OCI-LY1 (cell line): ENCODE data around the gene IL1RAPL2.

Experiments used
- H2AFZ ChIP-seq: fragments of 200-600 bp; sonication (generic), shearing (Covaris generic); 2 replicates; pipeline ENCODE4 v1.6.0; 2014; ENCODE audit warnings: antibody characterized with exemption, mild to moderate bottlenecking, low read length
- H3F3A ChIP-seq: fragments of 200-600 bp; sonication (generic), shearing (Covaris generic); 2 replicates; pipeline ENCODE4 v1.6.0; 2014; ENCODE audit warnings: mild to moderate bottlenecking, antibody characterized with exemption, low read length, moderate library complexity; ENCODE audit not compliant: insufficient read depth
- H3K27ac ChIP-seq: fragments of 200-600 bp; sonication (generic); 2 replicates; pipeline ENCODE4 v1.5.1; 2014; ENCODE audit warnings: low read length, mixed run types, mild to moderate bottlenecking, low read depth; ENCODE audit not compliant: poor library complexity, severe bottlenecking
- H3K27me3 ChIP-seq: fragments of 200-600 bp; sonication (generic); 2 replicates; pipeline ENCODE4 v1.6.0; 2014; ENCODE audit warnings: antibody characterized with exemption, mild to moderate bottlenecking, low read length, moderate library complexity; ENCODE audit not compliant: insufficient read depth
- H3K36me3 ChIP-seq: fragments of 200-600 bp; sonication (generic); 2 replicates; pipeline ENCODE4 v1.6.1; 2014; ENCODE audit warnings: mild to moderate bottlenecking, antibody characterized with exemption, low read length, moderate library complexity, mixed read lengths; ENCODE audit not compliant: insufficient read depth
- H3K4me1 ChIP-seq: fragments of 200-600 bp; sonication (generic); 2 replicates; pipeline ENCODE4 v1.5.1; 2014; ENCODE audit warnings: mild to moderate bottlenecking, low read length, moderate library complexity; ENCODE audit not compliant: insufficient read depth, severe bottlenecking
- H3K4me2 ChIP-seq: fragments of 200-600 bp; sonication (generic), shearing (Covaris generic); 2 replicates; pipeline ENCODE4 v1.6.1; 2014; ENCODE audit warnings: low read length
- H3K4me3 ChIP-seq: fragments of 200-600 bp; sonication (generic); 2 replicates; pipeline ENCODE4 v1.5.1; 2014; ENCODE audit warnings: low read length, low read depth, mild to moderate bottlenecking, mixed read lengths; ENCODE audit not compliant: poor library complexity, severe bottlenecking
- H3K79me2 ChIP-seq: fragments of 200-600 bp; shearing (Covaris generic); 2 replicates; pipeline ENCODE4 v1.6.1; 2016; ENCODE audit warnings: mixed run types, low read length, mixed read lengths; ENCODE audit not compliant: insufficient read depth
- H3K9ac ChIP-seq: fragments of 200-600 bp; sonication (generic), shearing (Covaris generic); 2 replicates; pipeline ENCODE4 v1.6.1; 2014; ENCODE audit warnings: mild to moderate bottlenecking, low read length, mixed read lengths
- H3K9me2 ChIP-seq: fragments of 200-600 bp; sonication (generic), shearing (Covaris generic); 2 replicates; pipeline ENCODE4 v1.6.1; 2014; ENCODE audit warnings: low read depth, mild to moderate bottlenecking, low read length, mixed read lengths
- H3K9me3 ChIP-seq: fragments of 200-600 bp; shearing (Covaris generic); 2 replicates; pipeline ENCODE4 v1.6.1; 2014; ENCODE audit warnings: low read length, mixed read lengths
- H4K20me1 ChIP-seq: fragments of 200-600 bp; sonication (generic), shearing (Covaris generic); 2 replicates; pipeline ENCODE4 v1.6.0; 2016; ENCODE audit warnings: mild to moderate bottlenecking, low read length; ENCODE audit not compliant: insufficient read depth
- EZH2 ChIP-seq: fragments of 200-600 bp; sonication (generic), shearing (Covaris generic); IDR thresholded peaks from 2 replicates; pipeline ENCODE4 v1.8.0; 2017; ENCODE audit warnings: borderline replicate concordance, mixed run types, mild to moderate bottlenecking, antibody characterized with exemption, low read length, moderate library complexity, mixed read lengths
- TF ChIP-seq, protein P1 (sequence below): fragments of 200-600 bp; sonication (generic), shearing (Covaris generic); IDR thresholded peaks from 2 replicates; pipeline ENCODE4 v1.5.1; 2017; ENCODE audit warnings: mild to moderate bottlenecking, antibody characterized with exemption, low read length, moderate library complexity, mixed read lengths

IL1RAPL2 gene

DNA sequence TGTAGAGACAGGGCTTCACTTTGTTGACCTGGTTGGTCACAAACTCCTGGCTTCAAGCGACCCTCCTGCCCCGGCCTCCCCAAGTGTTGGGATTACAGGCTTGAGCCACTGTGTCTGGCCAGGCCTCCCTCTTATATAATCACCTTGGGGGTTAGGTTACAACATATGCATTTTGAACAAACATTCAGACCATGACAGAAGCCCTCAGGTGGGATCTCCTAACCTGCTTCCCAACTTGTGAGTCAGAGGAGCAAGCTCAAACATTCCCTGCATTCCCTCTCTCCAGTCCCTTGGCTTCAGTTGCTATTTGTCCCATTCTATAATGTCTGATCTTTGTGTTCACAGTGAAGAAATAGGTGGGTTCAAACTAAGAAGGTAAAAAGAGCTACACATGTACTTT, 1179.9 kb downstream of the IL1RAPL2 start:
- Histone ChIP-seq H3K27me3 (no peaks in the 10 kb centered on the region), H3K9me2 (no peaks in the 10 kb centered on the region), H3K4me3 (no peak overlapping the region), H3F3A (no peaks in the 10 kb centered on the region), H3K36me3 (no peaks in the 10 kb centered on the region), H4K20me1 (no peaks in the 10 kb centered on the region), H3K9me3 (no peaks in the 10 kb centered on the region), H3K4me2 (no peak overlapping the region), H3K27ac (no peak overlapping the region), H3K4me1 (no peaks in the 10 kb centered on the region), H3K9ac (no peak overlapping the region), H3K79me2 (no peaks in the 10 kb centered on the region), H2AFZ (no peak overlapping the region)
- TF ChIP-seq, protein P1, sequence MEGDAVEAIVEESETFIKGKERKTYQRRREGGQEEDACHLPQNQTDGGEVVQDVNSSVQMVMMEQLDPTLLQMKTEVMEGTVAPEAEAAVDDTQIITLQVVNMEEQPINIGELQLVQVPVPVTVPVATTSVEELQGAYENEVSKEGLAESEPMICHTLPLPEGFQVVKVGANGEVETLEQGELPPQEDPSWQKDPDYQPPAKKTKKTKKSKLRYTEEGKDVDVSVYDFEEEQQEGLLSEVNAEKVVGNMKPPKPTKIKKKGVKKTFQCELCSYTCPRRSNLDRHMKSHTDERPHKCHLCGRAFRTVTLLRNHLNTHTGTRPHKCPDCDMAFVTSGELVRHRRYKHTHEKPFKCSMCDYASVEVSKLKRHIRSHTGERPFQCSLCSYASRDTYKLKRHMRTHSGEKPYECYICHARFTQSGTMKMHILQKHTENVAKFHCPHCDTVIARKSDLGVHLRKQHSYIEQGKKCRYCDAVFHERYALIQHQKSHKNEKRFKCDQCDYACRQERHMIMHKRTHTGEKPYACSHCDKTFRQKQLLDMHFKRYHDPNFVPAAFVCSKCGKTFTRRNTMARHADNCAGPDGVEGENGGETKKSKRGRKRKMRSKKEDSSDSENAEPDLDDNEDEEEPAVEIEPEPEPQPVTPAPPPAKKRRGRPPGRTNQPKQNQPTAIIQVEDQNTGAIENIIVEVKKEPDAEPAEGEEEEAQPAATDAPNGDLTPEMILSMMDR, result no peak
- TF ChIP-seq EZH2, result no peak

- no peaks in the 10 kb centered on the region for H4K20me1 ChIP-seq
- H3K27me3 ChIP-seq, result no peaks in the 10 kb centered on the region
- no peak overlapping the region for H3K9ac ChIP-seq
- H3F3A ChIP-seq, result no peaks in the 10 kb centered on the region
- H2AFZ ChIP-seq, result no peak overlapping the region
- no peaks in the 10 kb centered on the region for H3K4me1 ChIP-seq
- H3K36me3 ChIP-seq, result no peaks in the 10 kb centered on the region
- no peaks in the 10 kb centered on the region for H3K9me2 ChIP-seq
- no peaks in the 10 kb centered on the region for H3K79me2 ChIP-seq
- H3K4me3 ChIP-seq, result no peak overlapping the region
- no peak overlapping the region for H3K27ac ChIP-seq
- no peaks in the 10 kb centered on the region for H3K9me3 ChIP-seq
- H3K4me2 ChIP-seq, result no peak overlapping the region
- TF ChIP-seq, protein P1, result no peak
- TF ChIP-seq EZH2, result no peak
These were observed 1186.4 kb downstream of the IL1RAPL2 start for GRCh38 chrX:105752338-105752956.

DNA sequence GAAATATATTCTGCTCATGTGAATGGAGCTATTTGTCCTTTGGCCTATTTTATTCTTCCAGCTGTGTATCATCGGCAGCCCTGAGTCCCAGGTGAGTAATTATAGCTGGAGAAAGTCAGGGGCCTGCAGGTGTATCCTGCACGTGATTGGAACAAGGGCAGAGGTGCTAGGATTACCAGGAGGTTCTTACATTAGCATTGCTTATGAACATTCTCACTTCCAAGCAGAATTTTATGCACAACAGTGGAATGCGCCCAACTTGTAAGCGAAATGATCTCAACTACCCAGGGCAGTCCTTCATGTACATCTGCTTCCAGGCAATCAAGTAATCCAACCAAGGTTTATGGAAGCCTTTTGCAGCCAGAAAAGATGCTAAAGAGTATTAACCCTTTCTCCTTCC, 1187.4 kb downstream of the IL1RAPL2 start:
- Histone ChIP-seq H3K9me2 (no peaks in the 10 kb centered on the region), H3K27me3 (no peaks in the 10 kb centered on the region), H3K4me3 (no peak overlapping the region), H4K20me1 (no peaks in the 10 kb centered on the region), H3K36me3 (no peaks in the 10 kb centered on the region), H3K79me2 (no peaks in the 10 kb centered on the region), H3K9ac (no peak overlapping the region), H3F3A (no peaks in the 10 kb centered on the region), H3K4me2 (no peak overlapping the region), H3K4me1 (no peaks in the 10 kb centered on the region), H2AFZ (no peak overlapping the region), H3K9me3 (no peaks in the 10 kb centered on the region), H3K27ac (no peak overlapping the region)
- TF ChIP-seq, protein P1, result no peak
- no peak for TF ChIP-seq EZH2
